Subcutaneous adipose tissue (tissue), 4 donors: Measurements from ENCODE around the gene TEX13D. TPM values are rescaled to one million over a fixed set of nuclear protein-coding genes. Genes with fewer than 3 reads are reported as not detected.

Experiments
- total RNA-seq, 4 donors: library from RNA; depleted of rRNA; stranded (reverse); fragments of >200 nt; gene quantifications; one replicate each; pipeline ENCODE4 v1.1.0, GENCODE V29; 2016
- TF ChIP-seq, protein P1 (sequence below): fragments of 450-650 bp; IDR thresholded peaks from one replicate; pipeline ENCODE4 v1.5.1; 2016; ENCODE audit warnings: low read depth, mild to moderate bottlenecking, control low read depth, antibody characterized with exemption, moderate library complexity

TEX13D gene
- total RNA-seq, 4 donors from 2014 or later, result not detected

DNA sequence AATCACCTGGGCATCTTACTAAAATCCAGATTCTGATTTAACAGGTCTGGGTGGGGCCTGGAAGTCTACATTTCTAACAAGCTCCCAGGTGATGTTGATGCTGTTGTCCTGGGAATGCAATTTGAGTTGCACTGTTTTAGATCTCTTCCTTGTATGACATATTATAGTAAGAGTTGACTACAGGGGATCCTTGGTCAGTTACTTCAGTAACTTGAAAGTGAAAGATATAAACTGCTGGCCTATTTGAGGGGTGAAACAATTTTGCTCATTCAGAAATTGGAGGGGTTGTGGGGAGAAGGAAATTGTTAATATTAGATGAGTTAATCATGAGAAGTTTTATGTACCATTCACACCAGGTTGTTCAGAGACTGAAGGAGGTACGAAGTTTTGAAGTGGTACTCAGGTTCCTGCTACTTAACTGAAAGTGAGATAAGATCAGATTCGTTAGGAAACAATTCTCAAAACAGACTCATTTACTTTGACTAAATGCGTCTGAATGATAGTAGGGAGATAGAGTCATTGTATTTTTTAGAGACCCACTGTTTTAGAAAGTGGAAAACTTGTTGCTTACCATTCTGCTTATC is 26.4 kb downstream of the TEX13D start:
- TF ChIP-seq, protein P1, sequence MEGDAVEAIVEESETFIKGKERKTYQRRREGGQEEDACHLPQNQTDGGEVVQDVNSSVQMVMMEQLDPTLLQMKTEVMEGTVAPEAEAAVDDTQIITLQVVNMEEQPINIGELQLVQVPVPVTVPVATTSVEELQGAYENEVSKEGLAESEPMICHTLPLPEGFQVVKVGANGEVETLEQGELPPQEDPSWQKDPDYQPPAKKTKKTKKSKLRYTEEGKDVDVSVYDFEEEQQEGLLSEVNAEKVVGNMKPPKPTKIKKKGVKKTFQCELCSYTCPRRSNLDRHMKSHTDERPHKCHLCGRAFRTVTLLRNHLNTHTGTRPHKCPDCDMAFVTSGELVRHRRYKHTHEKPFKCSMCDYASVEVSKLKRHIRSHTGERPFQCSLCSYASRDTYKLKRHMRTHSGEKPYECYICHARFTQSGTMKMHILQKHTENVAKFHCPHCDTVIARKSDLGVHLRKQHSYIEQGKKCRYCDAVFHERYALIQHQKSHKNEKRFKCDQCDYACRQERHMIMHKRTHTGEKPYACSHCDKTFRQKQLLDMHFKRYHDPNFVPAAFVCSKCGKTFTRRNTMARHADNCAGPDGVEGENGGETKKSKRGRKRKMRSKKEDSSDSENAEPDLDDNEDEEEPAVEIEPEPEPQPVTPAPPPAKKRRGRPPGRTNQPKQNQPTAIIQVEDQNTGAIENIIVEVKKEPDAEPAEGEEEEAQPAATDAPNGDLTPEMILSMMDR, result no peak

GRCh38 chrX:124362072-124362471 is 29.6 kb downstream of the TEX13D start:
- TF ChIP-seq, protein P1, result no peak

- TF ChIP-seq, protein P1, result no peak
These were observed 30.3 kb downstream of the TEX13D start for GRCh38 chrX:124362761-124363160.

DNA sequence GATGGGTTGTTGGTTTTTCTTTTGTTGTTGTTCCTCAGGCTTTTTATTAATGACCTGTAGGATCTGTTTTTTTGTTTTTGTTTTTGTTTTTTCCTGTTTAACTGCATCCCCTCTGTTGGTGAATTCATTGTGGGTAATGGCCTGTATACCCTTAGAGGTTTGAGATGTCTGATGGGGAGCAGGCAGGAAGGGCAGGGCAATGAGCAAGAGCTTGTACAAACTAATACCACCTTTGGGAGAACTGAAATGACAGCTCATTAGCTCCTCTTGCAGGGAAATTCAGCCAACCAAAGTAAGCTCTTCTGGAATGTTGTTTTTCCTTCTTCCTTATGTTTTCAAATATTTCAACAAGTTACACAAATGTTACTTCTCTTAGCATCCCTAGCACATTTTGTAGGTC is 37.3 kb downstream of the TEX13D start:
- TF ChIP-seq, protein P1, result no peak

DNA sequence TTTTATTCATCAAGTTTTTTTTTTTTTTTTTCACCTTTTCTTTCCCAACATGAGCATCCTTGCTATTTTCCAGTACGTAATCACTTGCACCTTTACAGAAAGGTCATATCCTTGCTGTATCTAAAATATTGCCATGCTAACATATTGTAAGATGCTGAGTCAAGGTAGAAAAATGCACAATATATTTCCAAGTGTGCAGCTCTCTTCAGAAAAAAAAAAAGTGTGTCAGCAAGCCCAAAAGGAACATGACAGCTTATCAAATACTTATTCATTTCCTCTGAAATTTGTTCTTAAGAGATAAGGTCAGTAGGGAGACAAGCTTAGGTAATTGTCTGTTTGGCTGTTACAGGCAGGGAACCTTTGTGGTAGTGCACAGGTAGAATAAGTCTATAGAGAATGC is 40.9 kb downstream of the TEX13D start:
- TF ChIP-seq, protein P1, result no peak

DNA sequence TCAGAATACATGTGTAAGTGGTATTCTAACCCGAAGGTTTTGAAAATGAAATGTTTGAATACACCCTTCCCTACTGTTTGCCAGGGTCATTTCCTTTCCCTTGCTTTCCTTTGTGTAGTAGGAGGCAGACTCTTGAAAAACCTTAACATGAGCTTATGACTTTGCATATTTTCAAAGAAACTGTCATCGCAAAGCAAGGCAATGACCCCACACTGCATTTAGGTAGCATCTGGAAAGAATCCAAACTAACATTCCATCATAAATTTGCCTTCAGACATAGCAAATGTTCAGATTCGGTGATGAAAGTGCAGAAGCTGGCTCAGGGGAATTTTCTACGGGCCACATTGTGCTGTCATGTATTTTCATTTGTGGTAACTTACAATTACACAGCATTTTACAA is 46.2 kb downstream of the TEX13D start:
- TF ChIP-seq, protein P1, result no peak

DNA sequence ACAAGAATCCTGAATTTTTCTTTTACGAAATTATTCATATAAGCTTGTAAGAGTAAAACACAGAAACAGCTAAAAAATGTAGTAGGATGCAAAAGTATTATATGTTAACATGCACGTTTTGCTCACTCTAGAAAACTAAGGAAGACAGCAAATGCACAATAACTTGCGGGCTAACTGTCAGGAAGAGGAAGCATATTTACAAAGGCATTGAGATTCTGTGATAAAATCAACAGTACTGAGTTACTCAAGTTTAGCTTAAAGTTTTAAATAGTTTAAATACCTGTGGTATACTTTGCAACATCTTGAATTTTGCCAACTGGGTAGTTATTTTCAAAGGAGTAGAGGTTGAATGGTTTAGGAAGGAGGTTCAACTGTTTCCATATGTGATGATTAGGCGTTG is 50.9 kb downstream of the TEX13D start:
- TF ChIP-seq, protein P1, result no peak
